GM13977 (cell line): ENCODE results near the gene LMX1A.

Source experiments
- DNase-seq: peaks from one replicate; pipeline ENCODE4 v3.0.0; 2012; ENCODE audit warnings: low spot score
- in situ Hi-C: fragments of 300-500 bp; cut with MboI; formaldehyde crosslinking; loops from one replicate; pipeline ENCODE4 v1.12.0; 2022; ENCODE audit warnings: low sequenced_read_pairs, low pct_unique_long_range_greater_than_20kb, mixed read lengths, inconsistent platforms; ENCODE audit not compliant: unreplicated experiment
- TF ChIP-seq, protein P1 (sequence below): IDR thresholded peaks from 2 replicates; pipeline ENCODE4 v1.5.1; 2012; ENCODE audit warnings: mild to moderate bottlenecking, control low read depth; ENCODE audit not compliant: insufficient read depth; ENCODE audit errors: extremely low read depth, missing control alignments

LMX1A gene

GRCh38 chr1:165355977-165356811 lies at the start of gene LMX1A:
Gene LMX1A, minus strand, starts transcription at chr1:165356715. Its CDS starts 1,156 bp downstream, at chr1:165355559.
- TF ChIP-seq, protein P1, sequence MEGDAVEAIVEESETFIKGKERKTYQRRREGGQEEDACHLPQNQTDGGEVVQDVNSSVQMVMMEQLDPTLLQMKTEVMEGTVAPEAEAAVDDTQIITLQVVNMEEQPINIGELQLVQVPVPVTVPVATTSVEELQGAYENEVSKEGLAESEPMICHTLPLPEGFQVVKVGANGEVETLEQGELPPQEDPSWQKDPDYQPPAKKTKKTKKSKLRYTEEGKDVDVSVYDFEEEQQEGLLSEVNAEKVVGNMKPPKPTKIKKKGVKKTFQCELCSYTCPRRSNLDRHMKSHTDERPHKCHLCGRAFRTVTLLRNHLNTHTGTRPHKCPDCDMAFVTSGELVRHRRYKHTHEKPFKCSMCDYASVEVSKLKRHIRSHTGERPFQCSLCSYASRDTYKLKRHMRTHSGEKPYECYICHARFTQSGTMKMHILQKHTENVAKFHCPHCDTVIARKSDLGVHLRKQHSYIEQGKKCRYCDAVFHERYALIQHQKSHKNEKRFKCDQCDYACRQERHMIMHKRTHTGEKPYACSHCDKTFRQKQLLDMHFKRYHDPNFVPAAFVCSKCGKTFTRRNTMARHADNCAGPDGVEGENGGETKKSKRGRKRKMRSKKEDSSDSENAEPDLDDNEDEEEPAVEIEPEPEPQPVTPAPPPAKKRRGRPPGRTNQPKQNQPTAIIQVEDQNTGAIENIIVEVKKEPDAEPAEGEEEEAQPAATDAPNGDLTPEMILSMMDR = no peak
- DNase-seq = no peak
- in situ Hi-C loops = no loop called here

DNA sequence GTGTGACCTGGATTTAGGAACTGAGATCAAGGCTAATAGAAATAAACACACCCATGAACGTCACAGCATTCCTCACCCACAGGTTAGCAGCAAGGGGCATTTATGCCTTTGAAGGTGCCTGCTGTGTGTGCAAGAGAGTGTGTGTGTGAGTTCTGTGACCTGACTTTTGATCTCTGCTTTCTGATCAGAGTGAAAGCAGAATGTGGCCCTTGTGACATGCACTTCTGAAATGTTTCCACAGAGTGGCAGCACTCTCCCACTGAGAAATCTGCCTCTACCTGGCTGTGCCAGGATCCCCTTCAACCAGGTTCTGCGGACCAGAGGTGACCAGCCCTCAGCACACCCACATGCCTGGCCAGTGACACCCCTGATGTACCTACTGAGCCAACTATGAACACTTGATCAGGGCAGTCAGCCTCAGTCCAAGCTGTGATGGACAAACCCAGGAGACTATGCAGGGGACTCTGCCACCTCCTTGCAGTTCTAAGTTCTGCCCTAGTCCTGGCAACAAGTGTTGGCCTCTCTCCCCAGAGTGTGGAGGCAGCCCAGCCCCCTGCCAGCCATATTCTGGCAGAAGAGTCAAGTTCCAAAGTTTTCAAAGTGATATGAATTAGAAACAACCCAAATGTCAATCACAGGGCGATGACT lies 47.4 kb upstream of the LMX1A start:
- TF ChIP-seq, protein P1 = peak; percentile 54
- in situ Hi-C loops = loop anchor here (5.0 kb wide), 1 partner anchor 193 kb away; no protein-coding TSS in a partner anchor
- peak; percentile 36 for DNase-seq

- no peak for DNase-seq
- in situ Hi-C loops = loop anchor here (5.0 kb wide), 1 partner anchor 195 kb away; no protein-coding TSS in a partner anchor
- TF ChIP-seq, protein P1 = no peak
Measured at GRCh38 chr1:165402517-165403111, 46.1 kb upstream of the LMX1A start.

- in situ Hi-C loops = loop anchor here (25.0 kb wide), 3 partner anchors 314 to 1089 kb away; no protein-coding TSS in a partner anchor
- no peak for DNase-seq
- TF ChIP-seq, protein P1 = no peak
Measured at GRCh38 chr1:165397944-165398343, 41.4 kb upstream of the LMX1A start.

GRCh38 chr1:165395901-165396300 lies 39.4 kb upstream of the LMX1A start:
- in situ Hi-C loops = loop anchor here (25.0 kb wide), 3 partner anchors 316 to 1091 kb away; no protein-coding TSS in a partner anchor
- TF ChIP-seq, protein P1 = no peak
- no peak for DNase-seq

GRCh38 chr1:165395478-165395877 lies 39.0 kb upstream of the LMX1A start:
- TF ChIP-seq, protein P1 = no peak
- in situ Hi-C loops = loop anchor here (25.0 kb wide), 3 partner anchors 317 to 1092 kb away; no protein-coding TSS in a partner anchor
- DNase-seq = no peak
